Activated T-cell treated with anti-CD3 and anti-CD28 coated beads, Interleukin-2, amount 50 U/mL, for 48 hours (primary cell): ENCODE results near the gene CD48.
"Not testable (repeated sequence)": the region's sequence is repeated elsewhere in the genome, so short reads cannot be mapped to it uniquely, and the experiment has no call there.

Experiments used
- DNase-seq, 2 experiments: peaks; one replicate each; pipeline ENCODE4 v3.0.0-alpha.2; 2020

CD48 gene

GRCh38 chr1:160675641-160676410 lies 35.8 kb downstream of the CD48 start:
- peak; percentile 80 to 85 for DNase-seq

GRCh38 chr1:160674415-160674814 lies 37.2 kb downstream of the CD48 start:
- DNase-seq: no peak

GRCh38 chr1:160672789-160673695 lies 38.6 kb downstream of the CD48 start:
- peak in 1 of 2 experiments; percentile 66 for DNase-seq

GRCh38 chr1:160671603-160672517 lies 39.8 kb downstream of the CD48 start:
- DNase-seq: no peak

GRCh38 chr1:160670701-160671100 lies 40.9 kb downstream of the CD48 start:
- no peak for DNase-seq

GRCh38 chr1:160669802-160670201 lies 41.8 kb downstream of the CD48 start:
- no peak for DNase-seq

GRCh38 chr1:160669276-160669675 lies 42.3 kb downstream of the CD48 start:
- DNase-seq: no peak

- DNase-seq: no peak
Measured at GRCh38 chr1:160667896-160668295, 43.7 kb downstream of the CD48 start.

- DNase-seq: no peak
Measured at GRCh38 chr1:160666079-160666442, 45.6 kb downstream of the CD48 start.

- DNase-seq: peak in 1 of 2 experiments; percentile 56
Measured at GRCh38 chr1:160665330-160666078, 46.1 kb downstream of the CD48 start.

GRCh38 chr1:160664573-160665051 lies 47.0 kb downstream of the CD48 start:
- no peak for DNase-seq

- DNase-seq: no peak
Measured at GRCh38 chr1:160662910-160663309, 48.7 kb downstream of the CD48 start.

- no peak for DNase-seq
Measured at GRCh38 chr1:160659566-160659965, 52.1 kb downstream of the CD48 start.

- DNase-seq: no peak
Measured at GRCh38 chr1:160658814-160659193, 52.8 kb downstream of the CD48 start.

- DNase-seq: no peak
Measured at GRCh38 chr1:160658162-160658813, 53.3 kb downstream of the CD48 start.

GRCh38 chr1:160657250-160657781 lies 54.3 kb downstream of the CD48 start:
- no peak for DNase-seq

- DNase-seq: no peak
Measured at GRCh38 chr1:160656737-160657136, 54.9 kb downstream of the CD48 start.

- DNase-seq: no peak
Measured at GRCh38 chr1:160653620-160654016, 58.0 kb downstream of the CD48 start.

GRCh38 chr1:160652924-160653619 lies 58.5 kb downstream of the CD48 start:
- DNase-seq: no peak

- not testable (repeated sequence) for DNase-seq
Measured at GRCh38 chr1:160652065-160652641, 59.5 kb downstream of the CD48 start.
